HG02798 (cell line): ENCODE measurements around the gene RND1.
"Not testable (repeated sequence)": the region's sequence is repeated elsewhere in the genome, so short reads cannot be mapped to it uniquely, and the experiment has no call there.

Experiments
- ATAC-seq: cut with Tn5 transposase; IDR thresholded peaks from one replicate; pipeline ENCODE4 v1.9.1; 2021; ENCODE audit warnings: mild to moderate bottlenecking; ENCODE audit not compliant: unreplicated experiment, poor library complexity

Gene RND1

DNA sequence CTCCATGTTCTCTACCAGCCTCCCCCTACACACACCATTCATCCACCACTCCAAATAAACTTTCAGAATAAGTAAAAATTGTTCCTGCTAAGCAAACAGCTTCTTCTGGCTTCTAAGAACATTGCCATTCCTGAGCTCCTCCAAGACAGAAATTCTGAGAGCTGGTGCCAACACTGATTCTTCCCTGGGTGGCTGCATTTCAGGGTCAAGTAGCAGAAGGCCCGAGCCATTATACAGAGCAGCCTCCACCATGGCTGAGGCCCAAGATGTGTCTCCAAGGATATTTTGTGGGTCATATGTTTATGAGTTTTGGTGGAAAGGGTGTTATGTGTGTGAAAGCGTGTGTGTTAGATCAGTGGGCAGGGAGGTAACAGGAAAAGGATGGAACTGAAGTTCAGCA is 3.5 kb upstream of the RND1 start:
- no peak for ATAC-seq

DNA sequence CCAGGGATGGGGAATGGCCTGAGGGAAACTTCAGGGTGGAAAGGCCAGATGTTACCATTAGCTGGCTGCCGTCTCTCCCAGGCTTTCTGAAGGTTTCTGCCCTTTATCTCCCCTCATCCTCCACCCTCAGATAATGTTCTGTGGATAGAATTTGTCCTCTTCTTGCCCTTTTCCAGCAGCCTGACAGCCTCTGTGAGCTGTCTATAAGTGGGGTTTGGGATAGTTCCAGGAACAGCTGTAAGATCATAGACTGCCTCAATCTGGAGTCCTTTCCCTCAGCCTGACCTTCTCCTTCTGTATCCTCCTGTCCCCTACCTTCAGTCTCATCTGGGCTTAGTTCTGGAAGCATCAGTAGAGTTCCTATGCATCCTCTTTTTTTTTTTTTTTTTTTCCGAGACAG is 2.8 kb upstream of the RND1 start:
- ATAC-seq: no peak

DNA sequence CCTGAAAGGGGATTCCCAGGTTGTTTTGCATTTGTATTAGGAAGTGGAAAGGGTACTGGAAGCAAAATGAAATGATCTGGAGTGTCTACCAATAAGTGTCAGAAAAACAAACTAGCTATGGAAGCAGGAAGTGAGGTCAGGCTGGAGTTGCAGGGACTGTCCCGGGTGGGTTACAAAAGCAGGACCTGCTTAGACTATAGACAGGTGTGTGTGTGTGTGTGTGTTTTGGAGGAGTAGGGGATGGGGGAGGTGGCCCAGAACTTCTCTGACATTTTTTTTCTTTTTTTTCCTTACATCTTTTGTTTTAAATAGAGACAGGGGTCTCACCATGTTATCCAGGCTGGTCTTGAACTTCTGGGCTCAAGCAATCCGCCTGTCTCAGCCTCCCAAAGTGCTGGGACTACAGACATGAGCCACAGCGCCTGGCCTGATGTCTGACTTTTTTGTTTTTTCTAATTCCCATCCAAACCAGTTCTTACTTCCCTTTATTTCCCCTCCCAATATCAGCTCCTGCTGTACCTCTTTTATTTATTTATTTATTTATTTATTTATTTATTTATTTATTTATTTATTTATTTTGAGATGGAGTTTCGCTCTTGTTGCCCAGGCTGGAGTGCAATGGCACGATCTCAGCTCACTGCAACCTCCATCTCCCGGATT is 512 bp upstream of the RND1 start:
- peak; percentile 29 for ATAC-seq

DNA sequence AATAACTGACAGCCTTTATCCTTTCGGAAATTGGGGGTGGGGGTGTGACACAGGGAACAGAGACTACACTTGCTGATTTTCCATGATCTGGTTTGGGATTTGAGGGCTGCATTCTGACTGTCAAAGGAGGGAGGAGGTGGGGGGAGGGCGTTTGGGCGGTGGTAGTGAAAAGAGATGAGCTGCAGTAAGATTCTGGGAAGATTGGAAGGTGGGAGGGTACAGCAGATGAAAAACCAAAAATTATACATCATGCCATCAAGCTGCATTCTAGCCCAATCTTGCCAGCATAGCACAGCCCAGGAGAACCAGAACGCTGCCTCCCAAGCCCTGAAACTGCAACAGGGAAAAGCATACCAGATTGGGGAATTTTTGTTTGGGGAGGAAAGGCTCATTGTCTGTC is 2.4 kb downstream of the RND1 start:
- ATAC-seq: no peak

DNA sequence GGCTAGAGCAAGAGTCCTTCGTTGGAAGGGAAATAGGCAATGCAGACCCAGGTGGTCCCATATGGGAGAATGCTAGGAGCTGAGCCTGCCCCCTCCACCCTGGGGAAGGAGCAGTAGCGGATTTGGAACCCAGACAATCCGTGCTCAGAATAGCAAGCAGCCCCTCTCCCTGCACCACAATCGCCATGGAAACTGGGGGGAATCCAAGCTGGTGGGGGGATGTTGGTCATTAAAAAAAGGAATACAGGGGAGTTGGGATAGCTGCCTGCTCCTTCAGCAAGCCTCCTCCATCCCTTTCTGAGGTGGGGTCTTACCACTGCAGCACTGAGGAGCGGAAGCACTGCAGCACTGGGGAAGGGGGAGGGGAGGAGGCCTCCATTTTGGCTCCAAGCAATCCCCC is 2.9 kb downstream of the RND1 start:
- no peak for ATAC-seq

DNA sequence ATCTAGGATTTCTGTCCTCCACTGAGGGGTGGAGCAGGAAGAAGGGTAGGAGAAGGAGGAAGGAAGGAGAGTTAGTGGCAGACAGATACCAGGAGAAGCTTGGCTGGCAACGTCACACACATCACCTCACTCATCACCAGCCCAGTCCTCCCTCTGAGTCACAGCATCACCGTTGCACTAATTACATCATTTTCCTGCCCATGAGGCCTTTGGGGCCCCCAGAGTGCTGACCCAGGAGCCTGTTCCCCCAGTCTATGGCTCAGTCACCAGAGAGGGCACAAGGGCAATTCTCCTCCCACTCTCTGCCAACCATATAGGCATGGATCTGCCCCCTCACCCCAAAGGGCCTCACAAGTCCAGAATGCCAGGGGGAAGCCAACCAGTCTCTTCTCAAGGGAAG is 4.6 kb downstream of the RND1 start:
- no peak for ATAC-seq

DNA sequence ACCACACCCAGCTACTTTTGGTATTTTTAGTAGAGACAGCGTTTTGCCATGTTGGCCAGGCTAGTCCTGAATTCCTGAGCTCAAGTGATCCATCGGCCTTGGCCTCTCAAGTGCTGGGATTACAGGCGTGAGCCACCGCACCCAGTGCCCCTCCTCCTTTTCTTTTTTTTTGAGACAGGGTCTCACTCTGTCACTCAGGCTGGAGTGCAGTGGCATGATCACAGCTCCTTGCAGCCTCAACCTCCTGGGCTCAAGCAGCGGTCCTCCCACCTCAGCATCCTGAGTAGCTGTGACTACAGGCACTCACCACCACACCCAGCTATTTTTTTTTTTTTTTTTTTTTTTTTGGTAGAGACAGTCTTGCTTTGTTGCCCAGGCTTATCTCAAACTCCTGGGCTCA is 5.4 kb downstream of the RND1 start:
- ATAC-seq: not testable (repeated sequence)

DNA sequence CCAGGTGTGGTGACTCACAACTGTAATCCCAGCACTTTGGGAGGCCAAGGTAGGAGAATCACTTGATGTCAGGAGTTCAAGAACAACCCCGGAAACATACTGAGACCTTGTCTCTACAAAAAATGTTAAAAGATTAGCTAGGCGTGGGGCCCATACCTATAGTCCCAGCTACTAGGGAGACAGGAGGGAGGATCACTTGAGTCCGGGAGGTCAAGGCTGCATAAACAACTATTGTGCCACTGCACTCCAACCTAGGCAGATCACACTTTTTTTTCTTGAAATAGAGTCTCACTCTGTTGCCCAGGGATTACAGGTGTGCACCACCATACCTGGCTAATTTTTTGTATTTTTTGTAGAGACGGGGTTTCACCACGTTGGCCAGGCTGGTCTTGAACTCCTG is 6.1 kb downstream of the RND1 start:
- ATAC-seq: no peak

DNA sequence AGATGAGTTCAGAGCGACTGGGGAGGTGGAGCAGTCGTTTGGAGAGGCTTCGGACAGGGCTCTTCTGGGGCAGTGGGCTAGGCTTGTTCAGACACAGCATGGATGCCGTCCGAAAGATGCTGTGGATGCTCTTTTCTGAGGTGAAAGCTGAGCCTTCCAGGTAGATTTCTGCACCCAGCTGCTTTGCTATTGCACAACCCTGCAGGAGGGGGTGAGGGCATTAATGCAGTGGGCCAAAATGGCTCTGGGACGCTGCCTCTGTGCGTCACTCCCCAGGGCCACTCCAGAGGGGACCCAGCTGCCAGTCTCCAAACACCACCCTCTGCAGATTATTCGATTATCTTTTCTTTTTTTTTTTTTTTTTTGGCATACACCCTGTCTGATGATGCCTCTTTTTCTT is 7.6 kb downstream of the RND1 start:
- ATAC-seq: no peak

DNA sequence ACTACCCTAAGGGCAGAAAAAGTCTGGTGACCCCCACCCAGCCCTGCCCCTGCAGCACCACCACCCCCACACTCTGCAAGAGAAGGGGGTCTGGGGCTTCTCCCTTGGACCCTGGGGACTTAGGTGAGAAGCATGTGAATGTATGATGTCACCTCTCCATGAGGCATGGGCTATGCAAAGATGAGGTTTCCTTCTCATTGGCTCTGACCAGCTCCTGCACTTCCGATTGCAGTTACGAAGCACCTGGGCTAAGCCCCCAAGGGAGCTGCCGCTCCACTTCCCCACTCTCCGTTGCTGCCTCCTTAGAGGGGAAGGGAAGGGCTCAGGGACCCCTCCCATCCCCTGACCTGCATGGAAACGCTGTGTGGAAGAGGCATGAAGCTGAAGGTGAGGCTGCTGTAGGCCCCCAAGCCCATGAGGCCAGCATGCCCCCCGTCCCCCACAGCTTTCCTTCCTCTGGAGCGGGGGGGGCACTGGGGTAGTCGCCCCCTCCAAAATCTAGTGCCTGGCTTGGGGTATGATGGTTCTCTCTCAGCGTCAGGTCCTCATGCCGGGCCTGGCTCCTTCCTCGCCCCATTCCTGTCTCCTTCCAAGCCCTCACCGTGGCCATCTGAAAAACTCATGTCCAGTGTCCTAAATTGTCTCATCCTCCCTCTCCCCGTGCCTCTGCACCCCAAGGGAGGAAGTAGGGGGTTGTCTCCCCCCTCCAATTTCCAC is 8.2 kb downstream of the RND1 start:
- ATAC-seq: peak; percentile 32

DNA sequence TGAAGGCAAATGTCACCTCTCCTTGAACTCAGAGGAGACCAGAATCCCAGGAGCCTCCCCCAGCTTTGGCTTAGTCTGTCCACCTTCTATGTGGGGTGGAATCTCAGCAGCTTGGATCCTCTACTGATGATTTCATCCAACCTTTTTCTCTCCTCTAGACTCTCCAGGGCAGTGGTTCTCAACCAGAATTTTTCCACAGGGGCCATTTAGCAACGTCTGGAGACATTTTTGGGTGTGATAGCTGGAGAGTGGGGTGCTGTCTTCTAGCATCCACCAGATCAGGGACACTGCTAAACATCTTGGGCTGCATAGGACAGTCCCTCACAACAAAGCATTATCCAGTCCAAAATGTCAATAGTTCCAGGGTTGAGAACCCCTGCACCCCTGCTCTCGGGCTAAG is 9.3 kb downstream of the RND1 start:
- no peak for ATAC-seq

DNA sequence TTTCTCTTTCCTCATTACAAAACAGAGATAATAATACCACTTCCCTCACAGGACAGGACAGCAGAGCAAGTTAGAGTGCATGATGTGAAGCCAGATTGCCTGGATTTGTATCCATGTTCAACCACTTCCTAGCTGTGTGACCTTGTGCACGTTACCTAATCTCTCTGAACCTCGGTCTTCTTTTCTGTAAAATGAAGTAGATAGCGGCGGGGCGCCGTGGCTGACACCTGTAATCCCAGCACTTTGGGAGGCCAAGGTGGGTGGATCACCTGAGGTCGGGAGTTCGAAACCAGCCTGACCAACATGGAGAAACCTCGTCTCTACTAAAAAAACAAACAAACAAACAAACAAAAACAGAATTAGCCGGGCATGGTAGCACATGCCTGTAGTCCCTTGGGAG is 10.7 kb downstream of the RND1 start:
- ATAC-seq: not testable (repeated sequence)

DNA sequence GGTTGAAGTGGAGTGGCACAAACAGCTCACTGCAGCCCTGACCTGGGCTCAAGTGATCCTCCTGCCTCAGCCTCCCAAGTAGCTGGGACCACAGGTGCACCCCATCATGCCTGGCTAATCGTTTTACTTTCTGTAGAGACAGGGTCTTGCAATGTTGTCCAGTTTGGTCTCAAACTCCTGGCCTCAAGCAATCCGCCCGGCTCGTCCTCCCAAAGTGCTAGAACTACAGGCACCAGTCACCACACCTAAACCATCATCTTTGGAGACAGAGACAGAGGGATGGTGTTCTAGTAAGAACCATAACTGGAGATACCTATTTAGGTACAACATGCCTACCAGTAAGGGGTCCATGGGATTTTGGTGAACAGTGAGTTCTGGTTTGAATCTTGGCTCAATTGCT is 11.2 kb downstream of the RND1 start:
- no peak for ATAC-seq

DNA sequence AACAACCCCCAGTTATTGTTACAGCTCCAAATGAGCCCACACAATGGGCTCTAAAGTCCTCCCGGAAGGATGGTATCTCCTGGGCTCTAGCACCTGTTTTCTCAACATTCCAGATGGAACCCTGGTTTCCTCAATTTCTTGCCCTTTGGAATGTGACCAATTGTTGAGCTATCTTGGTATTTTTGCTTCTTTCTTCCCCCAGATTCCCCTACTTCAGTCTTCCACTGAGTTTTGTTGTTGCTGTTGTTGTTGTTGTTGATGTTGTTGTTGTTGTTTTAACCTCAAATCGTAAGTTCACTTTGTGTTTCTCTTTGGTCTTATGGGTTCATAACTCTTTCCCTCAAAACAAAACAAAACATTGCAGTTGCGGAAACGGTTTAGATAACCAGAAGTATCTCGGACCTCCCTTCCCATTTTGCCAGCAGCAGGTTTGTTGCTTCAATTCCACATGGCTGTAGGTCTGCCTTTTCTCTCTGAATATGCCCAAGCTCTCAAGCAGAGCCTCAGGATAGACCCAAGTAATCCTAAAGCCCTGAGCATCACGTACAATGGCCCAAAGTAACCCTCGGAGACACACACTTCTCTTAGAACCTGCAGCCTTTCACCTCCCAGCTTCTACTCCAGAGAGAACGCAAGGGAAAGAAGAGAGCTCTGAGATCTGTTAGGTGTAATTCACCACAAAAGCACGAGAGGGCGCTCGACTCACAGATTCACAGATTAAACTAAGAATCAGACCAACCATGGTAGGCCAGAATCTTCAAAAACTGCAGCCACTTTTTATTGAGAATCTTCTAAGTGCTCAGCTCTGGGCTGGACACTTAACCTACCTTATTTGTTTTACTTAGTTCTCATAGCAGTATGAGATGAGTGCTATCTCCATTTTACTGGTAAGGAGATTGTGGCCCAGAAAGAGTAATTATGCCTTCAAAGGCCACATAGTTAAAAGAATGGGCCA is 12.7 kb downstream of the RND1 start:
- ATAC-seq: peak; percentile 34

DNA sequence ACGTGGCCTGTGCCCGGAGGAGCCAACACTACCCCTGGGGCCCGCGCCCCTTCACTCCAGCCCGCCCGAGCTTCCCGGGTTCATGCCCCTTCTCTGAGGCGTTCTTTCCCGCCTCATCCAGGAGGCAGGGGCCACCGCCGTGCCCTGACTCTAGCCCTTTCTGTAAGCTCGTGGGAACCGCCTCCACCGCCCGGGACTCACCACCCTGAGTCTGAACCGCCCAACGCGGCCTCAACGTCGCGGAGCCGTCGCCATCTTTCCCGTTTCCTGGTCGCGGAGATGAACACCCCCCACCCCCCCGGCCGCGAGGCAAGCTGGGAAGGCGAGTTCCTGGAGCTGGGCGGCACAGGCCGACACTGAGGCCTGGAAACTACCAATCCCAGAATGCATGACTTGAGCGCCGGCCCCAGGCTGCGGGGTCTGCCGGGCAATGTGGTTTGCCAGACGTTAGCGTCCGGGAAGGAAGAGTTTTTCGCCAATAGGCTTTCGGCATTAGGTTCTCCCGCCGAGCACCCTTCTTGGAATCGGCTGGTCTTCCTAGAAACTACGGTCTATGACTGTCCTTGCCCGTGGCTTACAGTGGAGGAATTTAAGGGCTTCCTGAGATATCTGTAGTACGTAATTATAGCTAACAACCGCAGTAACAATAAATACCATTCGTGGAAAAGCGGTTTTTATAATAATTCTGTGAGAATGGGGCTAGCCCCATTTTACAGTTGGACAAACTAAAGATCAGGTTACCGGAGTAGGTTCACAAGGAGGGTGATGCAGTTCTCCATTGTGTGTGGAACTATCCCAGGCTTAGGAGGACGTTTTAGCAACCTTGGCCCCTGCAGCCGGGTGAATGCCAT is 13.6 kb downstream of the RND1 start, which contains the start of gene DDX23:
TSS of gene DDX23 (minus strand) at position 281 of the 851 bp plus-strand sequence. CDS start 6,381 bp downstream, outside the sequence.
- peak; percentile 96 for ATAC-seq

DNA sequence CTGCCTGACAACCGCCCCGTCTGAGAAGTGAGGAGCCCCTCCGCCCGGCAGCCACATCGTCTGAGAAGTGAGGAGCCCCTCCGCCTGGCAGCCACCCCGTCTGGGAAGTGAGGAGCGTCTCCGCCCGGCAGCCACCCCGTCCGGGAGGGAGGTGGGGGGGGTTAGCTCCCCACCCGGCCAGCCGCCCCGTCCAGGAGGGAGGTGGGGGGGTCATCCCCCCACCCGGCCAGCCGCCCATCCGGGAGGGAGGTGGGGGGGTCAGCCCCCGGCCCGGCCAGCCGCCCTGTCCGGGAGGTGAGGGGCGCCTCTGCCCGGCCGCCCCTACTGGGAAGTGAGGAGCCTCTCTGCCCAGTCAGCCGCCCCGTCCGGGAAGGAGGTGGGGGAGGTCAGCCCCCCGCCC is 23.6 kb downstream of the RND1 start:
- ATAC-seq: not testable (repeated sequence)

DNA sequence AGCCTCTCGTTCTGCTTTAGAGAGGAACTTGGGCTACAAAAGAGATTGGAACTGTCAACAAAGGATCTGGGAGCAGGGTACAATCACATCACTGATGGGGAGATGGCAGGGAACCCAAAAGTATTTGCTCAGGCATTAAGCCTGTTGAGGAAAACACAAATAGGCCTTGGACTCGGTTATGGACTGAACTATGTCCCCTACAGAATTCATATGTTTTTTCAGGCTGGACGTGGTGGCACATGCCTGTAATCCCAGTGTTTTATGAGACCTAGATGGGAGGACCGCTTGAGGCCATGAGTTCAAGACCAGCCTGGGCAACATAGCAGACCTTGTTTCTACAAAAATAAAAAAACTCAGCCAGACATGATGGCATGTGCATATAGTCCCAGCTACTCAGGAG is 27.6 kb downstream of the RND1 start:
- no peak for ATAC-seq

DNA sequence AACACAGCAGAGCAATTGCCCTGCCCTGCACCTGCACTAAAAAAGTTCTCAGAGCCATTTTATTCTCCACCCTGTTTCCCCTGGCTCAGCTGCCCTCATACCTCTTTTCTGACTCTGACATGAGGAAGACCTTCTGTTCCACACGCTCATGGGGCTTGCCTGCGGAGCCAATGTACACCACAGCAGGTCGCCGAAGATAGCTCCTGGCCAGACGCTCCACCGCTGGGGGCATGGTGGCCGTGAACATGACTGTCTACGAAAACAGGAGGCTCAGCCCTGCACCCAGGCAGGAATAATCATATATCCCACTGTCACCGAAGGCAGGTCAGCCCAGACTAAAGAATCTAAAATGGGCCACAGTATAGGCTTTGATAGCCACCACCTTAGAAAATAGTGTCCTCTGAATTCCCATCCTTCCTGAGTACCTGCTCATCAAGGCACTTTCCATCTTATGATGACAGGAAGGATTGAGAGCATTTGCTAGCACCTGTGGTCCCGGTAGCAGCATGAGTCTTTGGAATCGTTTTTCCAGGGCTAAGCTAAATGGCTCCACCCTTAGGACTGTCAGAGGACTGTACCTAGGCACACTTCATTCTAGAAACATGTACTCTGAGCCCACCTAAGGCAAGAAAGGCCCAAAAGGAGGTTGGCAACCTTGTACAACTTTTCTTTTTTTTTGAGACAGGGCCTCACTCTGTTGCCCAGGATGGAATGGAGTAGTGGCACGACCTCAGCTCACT is 33.2 kb downstream of the RND1 start:
- no peak for ATAC-seq

DNA sequence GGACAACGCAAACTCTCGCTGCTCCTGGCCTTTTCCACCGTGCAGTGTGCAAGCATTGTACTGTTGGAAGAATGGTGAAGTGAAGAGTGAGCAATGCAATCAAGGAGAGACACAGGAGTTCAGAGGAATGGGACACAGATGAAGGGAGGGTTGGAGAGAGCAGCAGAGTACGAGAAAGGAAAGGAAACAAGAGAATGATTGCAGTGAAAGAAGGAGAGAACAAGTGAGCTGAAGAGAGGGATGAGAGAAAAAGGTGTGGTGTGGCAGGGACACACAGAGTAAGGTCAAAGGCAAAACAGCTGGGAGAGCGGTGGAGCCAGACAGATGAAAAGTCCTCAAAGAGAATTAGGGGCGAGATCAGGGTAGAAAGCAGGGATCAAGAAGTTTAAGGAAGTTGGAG is 34.4 kb downstream of the RND1 start:
- no peak for ATAC-seq
